KBM-7 (cell line): ENCODE data around the gene PPP1R13B.
A peak's percentile ranks its signal among the peaks of the same experiment; 100 is the strongest.

Source experiments
- DNase-seq: peaks from one replicate; pipeline ENCODE4 v3.0.0-alpha.2; 2015
- in situ Hi-C: fragments of 300-500 bp; cut with MboI; formaldehyde crosslinking; loops from 2 replicates; pipeline ENCODE4 v1.14.3; 2020; ENCODE audit warnings: low sequenced_read_pairs, low pct_unique_long_range_greater_than_20kb, mixed read lengths

The PPP1R13B gene

GRCh38 chr14:103758059-103758776 lies 89.2 kb downstream of the PPP1R13B start:
- in situ Hi-C loops = no loop called here
- no peak for DNase-seq

GRCh38 chr14:103755060-103755459 lies 92.3 kb downstream of the PPP1R13B start:
- in situ Hi-C loops = no loop called here
- DNase-seq = no peak

- in situ Hi-C loops = no loop called here
- no peak for DNase-seq
Observed at GRCh38 chr14:103753774-103754173, 93.6 kb downstream of the PPP1R13B start.

- no peak for DNase-seq
- in situ Hi-C loops = no loop called here
Observed at GRCh38 chr14:103749860-103750259, 97.5 kb downstream of the PPP1R13B start.

- DNase-seq = peak; percentile 9
- in situ Hi-C loops = no loop called here
Observed at GRCh38 chr14:103749452-103749851, 97.9 kb downstream of the PPP1R13B start.

GRCh38 chr14:103748534-103748857 lies 98.9 kb downstream of the PPP1R13B start:
- in situ Hi-C loops = no loop called here
- no peak for DNase-seq

GRCh38 chr14:103746701-103747100 lies 100.7 kb downstream of the PPP1R13B start:
- DNase-seq = no peak
- in situ Hi-C loops = no loop called here

- DNase-seq = no peak
- in situ Hi-C loops = no loop called here
Observed at GRCh38 chr14:103745424-103745823, 102.0 kb downstream of the PPP1R13B start.

GRCh38 chr14:103744621-103745395 lies 102.6 kb downstream of the PPP1R13B start:
- in situ Hi-C loops = no loop called here
- DNase-seq = no peak

- DNase-seq = no peak
- in situ Hi-C loops = no loop called here
Observed at GRCh38 chr14:103743691-103744090, 103.7 kb downstream of the PPP1R13B start.

- in situ Hi-C loops = no loop called here
- no peak for DNase-seq
Observed at GRCh38 chr14:103742499-103743255, 104.7 kb downstream of the PPP1R13B start.

GRCh38 chr14:103741876-103742275 lies 105.5 kb downstream of the PPP1R13B start:
- DNase-seq = no peak
- in situ Hi-C loops = no loop called here

- in situ Hi-C loops = no loop called here
- peak; percentile 9 for DNase-seq
Observed at GRCh38 chr14:103740991-103741689, 106.2 kb downstream of the PPP1R13B start.

GRCh38 chr14:103739793-103740501 lies 107.4 kb downstream of the PPP1R13B start:
- no peak for DNase-seq
- in situ Hi-C loops = no loop called here

GRCh38 chr14:103739466-103739792 lies 107.9 kb downstream of the PPP1R13B start:
- DNase-seq = no peak
- in situ Hi-C loops = no loop called here

- in situ Hi-C loops = no loop called here
- no peak for DNase-seq
Observed at GRCh38 chr14:103738701-103739451, 108.5 kb downstream of the PPP1R13B start.

- no peak for DNase-seq
- in situ Hi-C loops = no loop called here
Observed at GRCh38 chr14:103738166-103738565, 109.2 kb downstream of the PPP1R13B start.

- in situ Hi-C loops = no loop called here
Observed at GRCh38 chr14:103737432-103738045, 109.8 kb downstream of the PPP1R13B start.

More at GRCh38 chr14:103737432-103738045, 109.8 kb downstream of the PPP1R13B start:
- no peak for DNase-seq
